ENCODE results near the gene ST8SIA1.

GRCh38 chr12:22234561-22234960, 99.9 kb downstream of the ST8SIA1 start:
- TF ChIP-seq CTCF (IDR thresholded peaks at IDR 0.05) (no peak), EZH2phosphoT487 (IDR thresholded peaks at IDR 0.05) (no peak)

Data from neural progenitor cell (in vitro differentiated cells).